ENCODE results near the gene LMTK2. TPM values are rescaled to one million over a fixed set of nuclear protein-coding genes. Genes with fewer than 3 reads are reported as not detected.

Gene LMTK2
- total RNA-seq, 2 experiments from 2014 or later = 10.0 to 17.5 TPM

- CTCF ChIA-PET (ENCODE audit: unreplicated experiment) = no interaction called here
- intact Hi-C loops (cut with micrococcal nuclease; ENCODE audit: unreplicated experiment) = no loop called here
- H3K9me2 ChIP-seq (ENCODE audit: insufficient read depth, low read length) = no peaks in the 10 kb centered on the region
Observed at GRCh38 chr7:98077762-98078161, 28.9 kb upstream of the LMTK2 start.

GRCh38 chr7:98078197-98078870, 28.3 kb upstream of the LMTK2 start:
- no TSS peak for BruUV-seq (replicated peaks)
- DNase-seq (ENCODE audit: low spot score) = no peak
- CTCF ChIA-PET (ENCODE audit: unreplicated experiment) = no interaction called here
- H3K9me3 ChIP-seq (ENCODE audit: low read length) = no peaks in the 10 kb centered on the region
- no peak overlapping the region for H3K27ac ChIP-seq (ENCODE audit: low read depth, low read length, poor library complexity, severe bottlenecking)
- TF ChIP-seq CTCF (conservative IDR thresholded peaks at IDR 0.05; ENCODE audit: low read length) (no peak), EZH2phosphoT487 (IDR thresholded peaks at IDR 0.05; ENCODE audit: borderline replicate concordance, low read depth, low read length) (no peak)
- H3K4me2 ChIP-seq (ENCODE audit: low read length) = no peak overlapping the region
- H4K20me1 ChIP-seq (ENCODE audit: insufficient read depth, low read length) = no peaks in the 10 kb centered on the region
- no peak overlapping the region for H2AFZ ChIP-seq (ENCODE audit: low read length)
- H3K79me2 ChIP-seq (ENCODE audit: insufficient read depth, low read depth, low read length) = no peaks in the 10 kb centered on the region
- POLR2A ChIA-PET = interaction anchor here (0.6 kb wide), 2 partner anchors 10 to 75 kb away, joined by 3 read pairs; no protein-coding TSS in a partner anchor
- no peaks in the 10 kb centered on the region for H3K4me1 ChIP-seq (ENCODE audit: insufficient read depth, low read length, poor library complexity, severe bottlenecking)
- H3K4me3 ChIP-seq (ENCODE audit: low read depth, low read length, poor library complexity, severe bottlenecking) = no peak overlapping the region
- H3K36me3 ChIP-seq (ENCODE audit: insufficient read depth, low read length) = no peaks in the 10 kb centered on the region
- intact Hi-C loops (cut with micrococcal nuclease; ENCODE audit: unreplicated experiment) = no loop called here
- H3K9me2 ChIP-seq (ENCODE audit: insufficient read depth, low read length) = no peaks in the 10 kb centered on the region

More at GRCh38 chr7:98077762-98078161, 28.9 kb upstream of the LMTK2 start:
- no TSS peak for BruUV-seq (replicated peaks)
- DNase-seq (ENCODE audit: low spot score) = no peak
- H3K27ac ChIP-seq (ENCODE audit: low read depth, low read length, poor library complexity, severe bottlenecking) = no peak overlapping the region
- no peak overlapping the region for H2AFZ ChIP-seq (ENCODE audit: low read length)
- H3K4me3 ChIP-seq (ENCODE audit: low read depth, low read length, poor library complexity, severe bottlenecking) = no peak overlapping the region
- H3K79me2 ChIP-seq (ENCODE audit: insufficient read depth, low read depth, low read length) = no peaks in the 10 kb centered on the region
- POLR2A ChIA-PET = interaction anchor here (0.6 kb wide), 2 partner anchors 10 to 75 kb away, joined by 3 read pairs; no protein-coding TSS in a partner anchor
- no peaks in the 10 kb centered on the region for H3K36me3 ChIP-seq (ENCODE audit: insufficient read depth, low read length)
- no peaks in the 10 kb centered on the region for H4K20me1 ChIP-seq (ENCODE audit: insufficient read depth, low read length)
- H3K4me2 ChIP-seq (ENCODE audit: low read length) = no peak overlapping the region
- H3K9me3 ChIP-seq (ENCODE audit: low read length) = no peaks in the 10 kb centered on the region
- no peaks in the 10 kb centered on the region for H3K4me1 ChIP-seq (ENCODE audit: insufficient read depth, low read length, poor library complexity, severe bottlenecking)
- no peak for TF ChIP-seq CTCF (conservative IDR thresholded peaks at IDR 0.05; ENCODE audit: low read length)
- TF ChIP-seq EZH2phosphoT487 (IDR thresholded peaks at IDR 0.05; ENCODE audit: borderline replicate concordance, low read depth, low read length) = no peak

- Histone ChIP-seq H3K9me2 (ENCODE audit: insufficient read depth, low read length) (no peaks in the 10 kb centered on the region), H3K4me3 (ENCODE audit: low read depth, low read length, poor library complexity, severe bottlenecking) (no peak overlapping the region), H3K9me3 (ENCODE audit: low read length) (no peaks in the 10 kb centered on the region), H3K4me1 (ENCODE audit: insufficient read depth, low read length, poor library complexity, severe bottlenecking) (no peaks in the 10 kb centered on the region), H3K36me3 (ENCODE audit: insufficient read depth, low read length) (no peaks in the 10 kb centered on the region), H2AFZ (ENCODE audit: low read length) (no peak overlapping the region), H3K4me2 (ENCODE audit: low read length) (no peak overlapping the region), H4K20me1 (ENCODE audit: insufficient read depth, low read length) (no peaks in the 10 kb centered on the region), H3K79me2 (ENCODE audit: insufficient read depth, low read depth, low read length) (no peaks in the 10 kb centered on the region), H3K27ac (ENCODE audit: low read depth, low read length, poor library complexity, severe bottlenecking) (no peak overlapping the region)
- intact Hi-C loops (cut with micrococcal nuclease; ENCODE audit: unreplicated experiment) = no loop called here
- TF ChIP-seq CTCF (conservative IDR thresholded peaks at IDR 0.05; ENCODE audit: low read length) = no peak
- TF ChIP-seq EZH2phosphoT487 (IDR thresholded peaks at IDR 0.05; ENCODE audit: borderline replicate concordance, low read depth, low read length) = no peak
- no peak for DNase-seq (ENCODE audit: low spot score)
- POLR2A ChIA-PET = no interaction called here
- CTCF ChIA-PET (ENCODE audit: unreplicated experiment) = no interaction called here
- BruUV-seq (replicated peaks) = no TSS peak
Observed at GRCh38 chr7:98079891-98080648, 26.6 kb upstream of the LMTK2 start.

Measured in OCI-LY7 (cell line).